HG03575 (cell line): ENCODE results near the gene GAB2.

ENCODE experiments used
- ATAC-seq: cut with Tn5 transposase; IDR thresholded peaks from one replicate; pipeline ENCODE4 v1.9.1; 2021; ENCODE audit not compliant: unreplicated experiment, insufficient number of reproducible peaks, low FRiP score; ENCODE audit errors: extremely low read depth

GAB2 gene

DNA sequence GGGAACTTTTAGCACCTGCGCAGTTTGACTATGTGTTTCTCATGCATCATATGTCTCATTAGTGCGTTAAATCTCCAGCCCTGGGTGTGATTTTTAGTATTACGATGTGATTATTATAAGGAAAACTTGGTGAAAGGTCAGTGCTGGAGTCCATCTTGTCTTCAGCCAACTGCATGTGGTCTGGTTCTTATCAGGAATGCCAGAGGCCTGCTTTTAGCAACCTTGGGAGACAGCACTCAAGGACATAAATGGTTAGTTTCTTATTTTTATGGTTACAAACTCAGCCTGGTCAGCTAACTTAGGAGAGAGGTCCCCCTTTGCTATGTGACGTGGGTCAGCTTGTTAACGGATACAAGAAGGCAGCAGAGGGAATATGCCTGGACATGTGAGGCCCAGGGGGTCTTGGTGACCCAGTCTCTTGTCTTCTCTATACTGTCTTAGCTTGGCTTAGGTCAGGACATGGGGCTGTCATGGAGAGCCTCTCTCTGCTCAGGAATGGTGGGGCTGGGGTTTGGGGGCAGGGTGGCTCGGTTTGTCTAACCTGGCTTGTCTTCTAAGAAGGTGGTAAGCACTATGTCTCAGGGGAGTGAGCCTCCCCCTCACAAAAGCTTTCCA is 250.7 kb downstream of the GAB2 start:
- no peak for ATAC-seq
